ENCODE results near the gene SLC37A4.

GRCh38 chr11:119061256-119061655 lies 30.6 kb upstream of the SLC37A4 start:
- TF ChIP-seq CTCF (conservative IDR thresholded peaks at IDR 0.05; ENCODE audit: low read length): no peak
- no peak for TF ChIP-seq EZH2phosphoT487 (IDR thresholded peaks at IDR 0.05; ENCODE audit: borderline replicate concordance, low read depth, low read length)
